Measurements from ENCODE around the gene FANCC. TPM values are rescaled to one million over a fixed set of nuclear protein-coding genes. Genes with fewer than 3 reads are reported as not detected.
A peak's percentile ranks its signal among the peaks of the same experiment; 100 is the strongest.
"Not testable (repeated sequence)": the region's sequence is repeated elsewhere in the genome, so short reads cannot be mapped to it uniquely, and the experiment has no call there.

The FANCC gene
- total RNA-seq, 1 experiment from 2014 or later, result 34.1 TPM

DNA sequence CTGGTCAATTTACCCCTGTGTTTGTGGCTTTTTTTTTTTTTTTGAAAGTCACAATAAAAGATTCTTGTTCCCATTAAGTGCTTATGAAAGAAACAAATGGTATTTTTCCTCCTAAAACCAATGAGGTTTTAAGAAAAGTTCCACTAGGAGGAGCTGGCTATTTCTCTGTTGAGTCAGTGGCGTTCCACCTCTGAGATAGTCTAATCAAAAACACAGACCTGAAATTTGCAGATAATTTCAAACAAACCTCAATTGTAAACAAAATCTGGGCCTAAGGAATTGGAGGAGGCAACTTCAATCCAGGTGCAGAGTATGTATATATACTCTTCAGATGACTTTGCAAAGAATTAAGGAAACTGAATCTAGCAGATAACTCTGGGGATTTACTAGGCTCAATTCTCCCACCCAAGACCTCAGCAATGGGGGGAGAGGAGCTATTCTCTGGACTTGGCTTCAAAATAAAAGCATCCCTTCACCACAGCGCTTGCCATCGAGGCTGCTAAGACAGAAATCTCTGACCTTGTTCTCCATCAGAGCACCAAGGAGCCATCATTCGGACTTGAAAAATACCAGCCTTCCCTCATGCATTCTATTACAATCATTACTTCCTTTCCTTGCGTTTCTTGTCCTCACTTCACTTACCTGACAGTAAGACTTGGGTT is 52.4 kb downstream of the FANCC start:
- in situ Hi-C loops (cut with HindIII; ENCODE audit: low pct_unique_long_range_greater_than_20kb, low sequenced_read_pairs), result loop anchor here (25.0 kb wide), 1 partner anchor 222 kb away; no protein-coding TSS in a partner anchor
- peak; percentile 46 for DNase-seq (ENCODE audit: low read depth)

DNA sequence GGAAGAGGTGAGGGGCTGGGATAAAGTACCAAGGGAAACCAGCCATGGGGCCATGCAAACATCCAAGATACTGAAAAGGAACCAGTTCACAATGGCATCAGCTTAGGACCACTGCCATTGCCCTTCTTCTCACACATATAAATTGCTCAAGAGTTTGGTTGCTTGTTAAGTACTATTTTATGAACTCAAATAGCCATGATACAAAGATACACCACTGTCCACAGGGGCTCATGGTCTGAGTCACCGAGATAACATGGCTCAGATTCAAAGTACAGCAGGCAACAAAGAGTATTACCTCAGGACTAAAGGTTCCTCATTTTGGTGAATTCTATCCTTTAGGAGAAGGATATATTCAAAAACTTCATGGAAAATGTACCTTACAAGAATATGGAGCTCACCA is 55.6 kb downstream of the FANCC start:
- no peak for DNase-seq (ENCODE audit: low read depth)
- in situ Hi-C loops (cut with HindIII; ENCODE audit: low pct_unique_long_range_greater_than_20kb, low sequenced_read_pairs), result loop anchor here (25.0 kb wide), 1 partner anchor 225 kb away; no protein-coding TSS in a partner anchor

DNA sequence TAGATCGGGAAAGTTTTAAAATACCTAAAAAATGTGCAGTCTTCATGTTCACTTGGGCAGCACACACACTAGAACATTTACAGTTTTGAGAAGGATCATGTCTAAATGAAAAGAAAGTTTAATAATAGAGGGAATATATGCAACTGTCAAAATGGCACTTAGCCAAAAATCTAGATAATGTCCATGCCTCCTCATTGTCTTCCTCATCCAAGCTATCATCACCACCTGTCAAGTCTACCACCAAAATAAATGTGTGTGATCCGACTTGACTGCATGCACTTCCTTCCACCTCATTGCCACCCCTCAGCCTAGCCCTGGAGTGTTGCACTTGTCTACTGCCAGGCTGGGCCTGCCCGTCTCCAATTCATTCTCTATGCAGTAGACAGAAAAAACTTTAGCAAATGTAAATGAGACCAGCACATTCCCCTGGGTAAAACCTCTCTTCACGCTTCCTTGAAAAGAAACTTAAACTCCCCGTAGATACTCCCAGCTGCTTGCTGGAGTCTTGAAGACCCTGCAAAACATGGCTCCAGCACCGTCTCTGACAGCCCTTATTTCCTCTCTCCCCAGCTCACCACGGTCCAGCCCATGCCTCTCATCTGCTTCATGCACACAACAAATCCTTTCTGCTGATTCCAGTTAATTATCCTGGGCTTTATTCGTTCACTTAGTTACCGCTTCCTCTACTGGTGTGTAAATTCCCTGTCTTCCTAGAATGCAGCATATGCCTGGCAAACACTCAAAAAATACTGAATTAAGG is 66.9 kb downstream of the FANCC start:
- no peak for DNase-seq (ENCODE audit: low read depth)
- in situ Hi-C loops (cut with HindIII; ENCODE audit: low pct_unique_long_range_greater_than_20kb, low sequenced_read_pairs), result loop anchor here (25.0 kb wide), 1 partner anchor 237 kb away; no protein-coding TSS in a partner anchor

DNA sequence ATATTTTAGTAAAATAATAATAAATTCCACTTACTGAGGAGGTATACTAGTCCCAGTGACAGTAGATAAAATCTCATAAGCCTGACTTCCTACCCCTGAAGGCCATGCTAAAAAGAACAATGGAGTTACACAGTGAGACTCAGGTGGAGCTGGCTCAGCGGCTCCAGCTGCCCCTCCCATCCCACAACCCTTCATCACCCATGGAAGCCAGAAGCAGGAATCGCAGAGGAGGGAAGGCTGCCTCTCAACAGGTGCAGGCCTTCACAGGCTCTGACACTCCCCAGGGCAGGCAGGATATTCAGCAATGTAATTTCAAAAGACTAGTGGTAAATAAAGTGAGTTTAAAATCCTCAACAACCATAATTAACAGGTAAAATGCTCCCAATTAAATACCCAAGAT is 67.5 kb downstream of the FANCC start:
- no peak for DNase-seq (ENCODE audit: low read depth)
- in situ Hi-C loops (cut with HindIII; ENCODE audit: low pct_unique_long_range_greater_than_20kb, low sequenced_read_pairs), result loop anchor here (25.0 kb wide), 1 partner anchor 237 kb away; no protein-coding TSS in a partner anchor

DNA sequence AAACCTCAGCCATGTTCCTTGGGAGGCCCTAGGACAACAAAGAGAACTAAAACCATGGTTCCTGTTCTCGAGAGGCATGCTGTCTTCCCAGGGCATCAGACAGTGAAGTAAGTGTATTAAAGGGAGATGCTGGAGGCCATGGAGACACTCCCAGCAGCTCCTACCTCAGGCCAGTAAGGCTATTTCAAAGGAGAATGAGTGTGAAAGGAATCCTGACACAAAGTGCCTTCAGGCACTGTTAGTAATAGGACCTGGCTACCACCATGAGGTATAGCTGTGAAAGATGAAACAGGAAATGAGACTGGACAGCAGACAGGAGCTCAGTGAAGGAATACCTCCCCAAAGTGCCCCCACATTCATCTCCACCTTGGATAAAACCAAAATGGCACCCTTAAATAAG is 71.0 kb downstream of the FANCC start:
- in situ Hi-C loops (cut with HindIII; ENCODE audit: low pct_unique_long_range_greater_than_20kb, low sequenced_read_pairs), result no loop called here
- no peak for DNase-seq (ENCODE audit: low read depth)

DNA sequence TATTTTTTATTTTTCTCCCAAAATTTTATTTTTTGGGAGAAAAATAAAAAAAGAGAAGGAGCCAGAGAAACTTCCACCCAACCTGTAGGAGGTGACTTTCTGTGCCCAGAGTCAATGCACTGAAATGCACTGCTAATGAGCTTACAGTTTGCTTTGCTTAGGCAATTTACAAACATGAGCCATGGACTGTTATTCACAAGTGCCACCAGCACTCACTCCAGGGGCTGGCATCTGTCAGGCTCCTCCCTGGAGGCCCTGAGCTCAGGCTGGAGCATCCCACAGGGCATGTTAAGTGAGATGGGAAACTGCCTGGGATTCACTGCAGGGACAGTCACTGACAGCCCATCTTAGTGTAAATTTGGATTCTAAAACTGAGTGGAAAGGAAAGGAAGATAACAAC is 74.9 kb downstream of the FANCC start:
- in situ Hi-C loops (cut with HindIII; ENCODE audit: low pct_unique_long_range_greater_than_20kb, low sequenced_read_pairs), result no loop called here
- DNase-seq (ENCODE audit: low read depth), result no peak

DNA sequence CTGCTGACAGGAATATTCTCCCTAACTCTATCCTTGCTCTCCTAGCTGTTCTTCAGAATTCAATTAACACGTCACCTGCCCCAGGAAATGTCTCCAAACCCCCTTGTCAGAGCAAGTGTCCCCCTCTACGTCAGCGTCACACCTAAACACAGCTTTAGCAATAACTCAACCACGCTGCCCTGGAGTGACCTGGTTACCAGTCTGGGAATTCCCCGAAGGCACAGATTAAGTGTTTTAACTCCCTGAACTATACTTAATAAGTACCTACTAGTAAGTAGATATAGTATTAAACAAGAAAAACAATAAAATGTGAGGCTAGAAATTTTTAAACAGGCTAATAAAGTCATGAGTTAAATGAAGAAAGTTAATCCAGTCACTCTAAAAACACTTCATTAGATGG is 78.4 kb downstream of the FANCC start:
- in situ Hi-C loops (cut with HindIII; ENCODE audit: low pct_unique_long_range_greater_than_20kb, low sequenced_read_pairs), result no loop called here
- no peak for DNase-seq (ENCODE audit: low read depth)

DNA sequence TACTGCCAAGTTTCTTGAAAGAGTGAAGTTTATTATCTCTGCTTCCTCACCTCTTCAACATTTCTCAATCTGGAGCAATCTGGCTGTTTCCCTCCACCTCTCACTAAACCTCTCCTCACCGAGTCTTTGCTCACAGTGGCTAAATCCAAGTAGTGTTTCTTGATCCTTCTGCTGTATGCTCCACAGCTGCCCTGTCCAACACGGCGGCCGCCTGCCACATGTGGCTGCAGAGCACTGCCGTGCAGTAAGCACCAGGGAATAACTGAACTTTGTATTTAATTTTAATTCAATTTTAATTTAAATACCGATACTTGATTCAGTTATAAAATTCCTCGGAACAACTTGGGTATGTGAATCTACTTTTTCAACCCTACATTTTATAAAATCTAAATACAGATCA is 80.2 kb downstream of the FANCC start:
- DNase-seq (ENCODE audit: low read depth), result no peak
- in situ Hi-C loops (cut with HindIII; ENCODE audit: low pct_unique_long_range_greater_than_20kb, low sequenced_read_pairs), result no loop called here

DNA sequence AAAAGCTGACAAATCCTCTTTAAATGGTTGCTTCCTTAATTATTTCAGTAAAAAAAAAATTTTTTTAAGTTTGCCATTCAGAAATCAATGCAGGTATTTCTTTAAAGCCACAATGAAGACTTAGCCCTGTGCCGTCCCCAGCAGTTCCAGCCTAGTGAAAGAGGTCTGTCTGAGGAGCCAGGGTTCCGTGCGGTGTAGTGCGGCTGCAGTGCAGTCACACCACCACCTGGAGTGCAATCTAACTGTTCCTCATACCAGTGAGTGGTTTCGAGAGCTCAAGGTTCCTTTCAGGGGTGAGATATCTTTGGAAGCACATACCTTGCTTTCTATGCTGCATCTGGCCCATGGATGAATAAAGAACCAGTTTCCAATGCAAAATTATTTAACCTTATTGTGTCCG is 87.5 kb downstream of the FANCC start:
- in situ Hi-C loops (cut with HindIII; ENCODE audit: low pct_unique_long_range_greater_than_20kb, low sequenced_read_pairs), result no loop called here
- no peak for DNase-seq (ENCODE audit: low read depth)

DNA sequence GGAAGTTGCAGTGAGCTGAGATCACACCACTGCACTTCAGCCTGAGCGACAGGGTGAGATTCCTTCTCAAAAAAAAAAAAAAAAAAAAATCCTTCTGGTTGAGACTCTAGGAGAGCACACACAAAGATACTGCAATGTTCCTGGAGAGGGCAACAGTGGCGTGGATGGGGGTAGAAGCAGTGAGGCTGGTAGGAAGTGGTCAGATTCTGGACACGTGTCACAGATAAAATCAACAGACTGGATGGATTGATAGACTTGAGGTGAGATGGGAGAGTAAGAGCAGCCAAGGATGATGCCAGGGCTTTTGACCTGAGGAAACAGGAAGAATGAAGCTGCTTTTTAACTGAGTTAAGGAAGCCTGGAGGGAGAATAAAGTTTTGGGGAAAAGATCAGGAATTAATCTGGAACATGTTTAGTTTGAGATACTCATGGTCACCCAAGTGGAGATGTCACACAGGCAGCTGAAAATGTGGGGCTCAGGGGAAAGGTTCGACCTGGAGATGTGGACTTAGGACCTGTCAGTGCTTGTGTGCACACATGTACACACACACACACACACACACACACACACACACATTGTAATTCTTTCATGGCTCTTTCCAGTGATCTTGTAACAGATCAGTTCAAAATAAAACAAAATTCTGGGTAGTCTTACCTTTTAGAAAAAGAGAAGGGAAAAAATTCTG is 88.1 kb downstream of the FANCC start:
- DNase-seq (ENCODE audit: low read depth), result peak; percentile 1
- in situ Hi-C loops (cut with HindIII; ENCODE audit: low pct_unique_long_range_greater_than_20kb, low sequenced_read_pairs), result no loop called here

DNA sequence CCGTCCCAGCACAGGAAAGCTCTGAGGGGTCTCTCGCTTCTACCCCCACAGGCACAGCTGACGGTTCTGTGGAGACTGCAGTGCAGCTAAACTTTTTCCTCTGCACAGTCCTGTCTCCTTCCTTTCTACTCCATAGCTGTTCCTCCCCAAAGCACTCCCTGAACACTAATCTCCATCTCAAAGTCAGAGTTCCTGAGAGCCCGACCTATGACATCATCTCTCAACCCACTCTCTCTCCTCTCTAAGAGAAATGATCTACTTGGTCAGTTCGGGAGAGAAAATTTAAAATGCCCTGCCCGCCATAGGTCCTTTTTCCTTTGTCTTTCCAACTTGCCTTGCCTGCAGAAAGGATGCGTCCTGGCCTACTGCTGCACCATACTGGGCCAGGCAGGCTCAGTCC is 90.6 kb downstream of the FANCC start:
- no peak for DNase-seq (ENCODE audit: low read depth)

DNA sequence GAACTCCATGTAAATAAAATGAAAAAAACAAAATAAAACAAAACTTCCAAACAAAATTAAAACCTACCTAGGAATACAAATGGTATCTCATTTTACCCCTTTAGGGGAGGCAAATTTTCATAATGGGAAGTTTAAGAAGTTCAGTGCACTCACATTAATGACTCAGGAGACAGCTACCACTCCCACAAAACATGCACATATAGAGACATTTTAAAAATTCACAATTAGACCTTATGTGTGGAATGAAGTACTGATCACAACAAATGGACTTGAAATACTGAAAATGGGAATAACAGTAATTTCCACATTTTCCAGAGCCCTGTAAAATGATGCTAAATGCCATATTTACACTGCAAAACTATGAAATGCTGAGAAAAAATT is 91.8 kb downstream of the FANCC start:
- DNase-seq (ENCODE audit: low read depth), result no peak
- in situ Hi-C loops (cut with HindIII; ENCODE audit: low pct_unique_long_range_greater_than_20kb, low sequenced_read_pairs), result no loop called here

More for the DNA sequence above, 90.6 kb downstream of the FANCC start:
- in situ Hi-C loops (cut with HindIII; ENCODE audit: low pct_unique_long_range_greater_than_20kb, low sequenced_read_pairs), result no loop called here

DNA sequence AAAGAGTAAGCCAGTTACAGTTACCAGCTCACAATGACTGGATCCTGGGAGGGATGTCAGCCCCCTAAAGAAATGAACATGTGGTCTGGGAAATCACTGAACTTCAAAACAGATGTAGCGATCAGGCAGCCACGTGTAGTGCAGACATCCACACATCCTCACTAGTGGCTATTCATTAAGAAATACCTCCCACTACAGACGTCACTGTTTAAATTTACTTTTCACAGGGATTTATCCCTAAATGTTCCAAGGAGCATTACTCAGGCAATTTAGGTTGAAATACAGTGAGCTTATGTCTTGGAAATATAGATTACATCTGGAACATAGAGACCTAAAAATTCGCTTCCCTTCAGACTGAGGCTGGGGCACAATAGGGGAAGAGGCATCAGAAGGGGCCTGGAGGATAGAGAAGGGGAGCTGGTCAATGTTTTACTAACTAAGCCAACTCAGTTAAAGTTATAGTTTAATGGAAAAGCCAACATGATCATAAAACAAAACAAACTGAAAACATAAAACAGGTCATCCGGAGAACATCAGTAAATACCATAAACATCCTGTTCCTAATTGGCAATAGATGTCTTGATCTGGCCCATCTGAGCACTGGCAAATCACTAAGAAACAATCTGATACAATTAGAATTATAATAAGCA is 92.3 kb downstream of the FANCC start:
- peak; percentile 3 for DNase-seq (ENCODE audit: low read depth)
- in situ Hi-C loops (cut with HindIII; ENCODE audit: low pct_unique_long_range_greater_than_20kb, low sequenced_read_pairs), result no loop called here

DNA sequence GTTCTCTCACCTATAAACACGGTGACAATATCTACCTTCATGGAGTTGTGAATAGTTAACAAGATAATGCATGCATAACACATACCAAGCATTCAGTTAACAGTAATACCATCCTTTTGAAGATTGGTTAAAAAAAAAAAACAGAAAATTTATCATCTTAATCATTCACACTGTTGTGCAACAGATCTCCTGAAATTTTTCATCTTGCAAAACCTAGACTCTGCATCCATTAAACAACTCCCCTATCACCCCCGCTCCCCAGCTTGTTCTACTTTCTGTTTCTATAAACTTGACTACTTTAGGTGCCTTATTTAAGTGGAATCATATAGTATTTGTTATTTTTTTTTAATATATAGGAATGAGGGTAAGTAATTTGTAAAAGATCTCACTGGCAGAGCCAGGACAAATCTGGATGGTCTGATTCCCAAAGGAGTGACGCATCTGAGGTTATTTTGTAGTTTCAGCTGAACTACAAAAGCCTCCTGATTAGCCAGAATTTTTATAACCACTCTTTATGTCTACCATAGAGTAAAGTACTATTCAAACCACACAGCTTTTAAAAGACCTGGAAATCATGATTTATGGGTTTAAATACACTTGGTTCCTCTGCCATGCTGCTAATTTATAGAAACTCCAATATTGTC is 93.0 kb downstream of the FANCC start:
- no peak for DNase-seq (ENCODE audit: low read depth)
- in situ Hi-C loops (cut with HindIII; ENCODE audit: low pct_unique_long_range_greater_than_20kb, low sequenced_read_pairs), result no loop called here

DNA sequence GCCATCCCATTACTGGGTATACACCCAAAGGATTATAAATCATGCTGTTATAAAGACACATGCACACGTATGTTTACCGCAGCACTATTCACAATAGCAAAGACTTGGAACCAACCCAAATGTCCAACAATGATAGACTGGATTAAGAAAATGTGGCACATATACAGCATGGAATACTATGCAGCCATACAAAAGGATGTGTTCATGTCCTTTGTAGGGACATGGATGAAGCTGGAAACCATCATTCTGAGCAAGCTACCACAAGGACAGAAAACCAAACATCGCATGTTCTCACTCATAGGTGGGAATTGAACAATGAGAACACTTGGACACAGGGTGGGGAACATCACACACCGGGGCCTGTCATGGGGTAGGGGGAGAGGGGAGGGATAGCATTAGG is 97.2 kb downstream of the FANCC start:
- in situ Hi-C loops (cut with HindIII; ENCODE audit: low pct_unique_long_range_greater_than_20kb, low sequenced_read_pairs); DNase-seq (ENCODE audit: low read depth): not testable (repeated sequence)

DNA sequence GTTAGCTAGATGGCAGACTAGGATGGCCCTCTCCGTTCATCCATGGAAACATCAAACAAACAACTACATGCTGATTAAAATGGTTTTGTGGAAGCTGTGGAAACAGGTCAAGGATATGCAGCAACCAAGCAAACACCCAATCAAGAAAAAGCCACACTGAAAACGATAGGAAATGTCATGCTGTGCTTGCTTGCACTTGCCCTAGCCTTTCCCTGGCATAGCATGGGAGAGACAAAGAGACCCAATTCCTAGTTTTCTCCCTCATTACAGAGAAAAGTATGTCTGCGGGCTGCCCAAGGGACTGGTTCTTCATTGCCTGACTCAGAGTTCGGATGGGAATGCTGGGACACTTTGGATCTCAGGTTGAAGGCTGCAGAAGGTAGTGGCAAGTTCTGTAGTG is 98.7 kb downstream of the FANCC start:
- DNase-seq (ENCODE audit: low read depth), result no peak
- in situ Hi-C loops (cut with HindIII; ENCODE audit: low pct_unique_long_range_greater_than_20kb, low sequenced_read_pairs), result no loop called here

DNA sequence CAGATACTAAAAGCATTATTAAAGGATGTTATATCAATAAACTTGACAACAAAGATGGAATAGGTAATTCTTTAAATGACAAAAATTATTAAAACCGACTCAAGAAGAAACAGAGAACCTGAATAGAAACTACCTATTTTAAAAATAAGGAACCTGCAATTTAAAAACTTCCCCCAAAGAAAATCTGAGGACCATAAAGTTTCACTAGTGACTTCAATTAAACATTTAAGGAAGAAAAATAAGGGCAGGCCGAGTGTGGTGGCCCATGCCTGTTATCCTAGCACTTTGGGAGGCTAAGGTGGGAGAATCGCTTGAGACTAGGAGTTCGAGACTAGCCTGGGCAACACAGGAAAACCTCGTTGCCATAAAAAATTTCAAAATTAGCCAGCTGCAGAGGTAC is 99.6 kb downstream of the FANCC start:
- no peak for DNase-seq (ENCODE audit: low read depth)
- in situ Hi-C loops (cut with HindIII; ENCODE audit: low pct_unique_long_range_greater_than_20kb, low sequenced_read_pairs), result no loop called here

DNA sequence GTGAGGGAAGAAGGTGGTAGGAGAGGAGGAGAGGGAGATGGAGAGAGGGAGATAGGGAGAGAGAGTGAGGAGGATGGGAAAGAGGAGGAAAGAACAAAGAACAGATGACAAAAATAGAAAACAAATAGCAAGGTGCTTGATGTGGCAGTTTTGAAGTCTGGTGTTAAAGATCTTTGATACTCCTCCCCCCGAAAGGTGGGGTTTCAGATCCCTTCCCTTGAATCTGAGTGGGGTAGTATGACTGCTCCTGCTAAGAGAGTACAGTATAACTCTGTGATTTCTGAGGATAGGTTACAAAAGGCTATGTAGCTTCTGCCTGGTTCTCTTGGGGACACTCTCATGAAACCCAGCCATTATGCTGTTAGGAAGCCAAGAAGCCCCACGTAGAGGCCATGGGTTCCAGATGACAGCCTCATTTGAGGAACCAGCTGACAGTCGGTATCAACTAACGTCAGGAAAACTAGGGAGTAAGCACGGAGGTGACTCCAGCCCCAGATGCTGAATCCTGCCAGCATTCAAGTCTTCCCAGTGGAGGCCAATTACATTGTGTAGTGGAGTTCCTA is 102.1 kb downstream of the FANCC start:
- no peak for DNase-seq (ENCODE audit: low read depth)
- in situ Hi-C loops (cut with HindIII; ENCODE audit: low pct_unique_long_range_greater_than_20kb, low sequenced_read_pairs), result no loop called here
